GM08714 (cell line): ENCODE data around the gene CCL14.

ENCODE experiments used
- H3K4me3 ChIP-seq: fragments of 200-500 bp; sonication (Bioruptor generic); 2 replicates; pipeline ENCODE4 v1.5.1; 2014; ENCODE audit warnings: mild to moderate bottlenecking, low read length, inconsistent platforms
- ZNF274 ChIP-seq: IDR thresholded peaks from 2 replicates; pipeline ENCODE4 v1.6.1; 2012; ENCODE audit warnings: mild to moderate bottlenecking, low read depth, low read length

The CCL14 gene

DNA sequence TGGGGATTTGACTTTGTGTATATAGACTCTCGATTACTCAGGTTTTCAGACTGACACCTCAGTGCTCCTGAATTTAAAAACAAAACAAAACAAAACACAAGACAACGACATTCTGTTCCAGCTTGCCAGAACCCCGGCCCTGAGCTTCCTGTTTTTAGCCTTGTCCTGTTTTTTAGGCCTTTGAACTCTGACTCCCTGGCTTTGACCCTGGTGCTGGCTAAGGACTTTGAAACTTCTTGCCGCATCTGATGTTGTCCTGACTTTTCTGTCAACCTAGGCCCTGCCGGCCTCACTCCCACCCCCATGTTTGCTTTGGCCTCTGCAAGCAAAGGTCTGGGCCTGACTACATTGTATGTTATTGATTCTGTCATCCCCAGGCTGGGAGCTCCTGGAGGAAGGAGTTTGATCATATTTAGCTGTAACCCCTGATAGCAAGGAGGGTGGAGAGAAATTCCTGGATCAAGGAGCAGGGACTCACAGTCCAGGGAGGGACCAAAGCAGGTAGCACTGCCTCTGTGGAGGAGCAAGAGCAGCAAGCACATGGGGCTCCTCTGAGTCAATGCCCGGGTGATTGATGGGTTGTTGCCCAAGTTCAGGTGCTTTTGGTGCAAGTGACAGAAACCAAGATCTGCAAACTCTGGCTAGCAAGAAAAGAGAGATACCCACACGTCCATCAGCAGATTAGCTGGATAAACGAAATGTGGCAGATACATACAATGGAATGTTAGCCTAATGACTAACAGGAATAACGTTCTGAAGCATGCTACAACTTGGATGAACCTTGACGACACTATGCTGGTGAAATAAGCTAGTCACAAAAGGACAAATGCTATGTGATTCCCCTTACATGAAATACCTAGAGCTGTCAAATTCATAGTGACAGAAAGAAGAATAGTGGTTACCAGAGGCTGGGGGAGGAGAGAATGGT lies 12.9 kb downstream of the CCL14 start:
- no peak overlapping the region for H3K4me3 ChIP-seq
- no peak for TF ChIP-seq ZNF274

DNA sequence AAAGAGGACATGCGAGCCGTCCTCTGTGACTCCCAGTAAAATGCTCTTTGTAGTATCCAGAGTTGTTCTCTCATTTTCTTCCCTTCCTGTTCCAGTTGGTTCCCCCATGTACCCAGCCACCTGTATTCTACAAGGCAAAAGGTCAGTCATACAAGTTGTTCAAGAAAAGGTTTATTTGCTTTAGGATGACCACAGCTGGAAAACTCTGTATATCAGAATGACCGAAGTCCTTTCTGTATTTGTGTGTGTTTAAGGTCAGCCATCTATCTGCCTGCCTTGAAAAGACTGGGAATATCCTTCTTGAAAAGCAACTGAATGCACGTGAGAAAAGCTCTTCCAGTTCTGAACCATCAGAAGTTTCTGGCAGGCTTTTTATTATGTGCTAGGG lies 13.6 kb downstream of the CCL14 start:
- TF ChIP-seq ZNF274 = no peak
- H3K4me3 ChIP-seq = no peak overlapping the region

DNA sequence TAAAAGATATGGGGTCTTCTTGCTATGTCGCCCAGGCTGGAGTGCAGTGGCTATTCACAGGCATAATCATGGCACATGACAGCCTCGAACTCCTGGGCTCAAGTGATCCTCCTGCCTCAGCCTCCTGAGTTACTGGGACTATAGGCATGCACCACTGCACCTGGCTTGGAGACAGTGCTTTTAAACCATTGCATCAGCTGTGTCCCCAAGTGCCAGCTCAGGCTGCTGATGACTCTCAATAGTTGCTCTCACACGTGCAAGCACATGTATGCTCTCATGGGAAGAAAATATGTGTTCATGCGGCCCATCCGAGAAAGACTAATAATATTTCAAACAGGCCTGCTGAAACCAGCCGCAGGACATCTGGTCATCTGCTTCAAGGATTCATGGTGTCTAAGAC lies 14.0 kb downstream of the CCL14 start:
- no peak overlapping the region for H3K4me3 ChIP-seq
- no peak for TF ChIP-seq ZNF274

DNA sequence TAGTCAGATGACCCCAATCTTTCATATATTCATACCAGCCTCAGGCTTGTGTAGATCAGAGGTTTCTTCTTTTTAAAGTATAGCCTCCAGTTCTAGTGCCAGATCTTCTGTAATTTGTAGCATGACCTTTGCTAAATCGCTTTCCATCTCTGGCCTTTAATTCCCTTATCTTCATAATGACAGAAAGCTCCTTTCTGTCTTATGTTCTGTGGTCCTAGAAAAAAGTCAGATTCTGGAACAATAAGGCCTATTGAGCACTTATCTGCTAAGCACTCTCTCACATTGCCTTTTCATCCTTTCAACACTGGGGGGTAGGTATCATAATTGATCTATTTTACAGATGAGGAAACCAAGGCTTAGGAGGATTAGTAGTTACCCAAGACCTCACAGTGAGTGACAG lies 14.5 kb downstream of the CCL14 start:
- no peak overlapping the region for H3K4me3 ChIP-seq
- no peak for TF ChIP-seq ZNF274

DNA sequence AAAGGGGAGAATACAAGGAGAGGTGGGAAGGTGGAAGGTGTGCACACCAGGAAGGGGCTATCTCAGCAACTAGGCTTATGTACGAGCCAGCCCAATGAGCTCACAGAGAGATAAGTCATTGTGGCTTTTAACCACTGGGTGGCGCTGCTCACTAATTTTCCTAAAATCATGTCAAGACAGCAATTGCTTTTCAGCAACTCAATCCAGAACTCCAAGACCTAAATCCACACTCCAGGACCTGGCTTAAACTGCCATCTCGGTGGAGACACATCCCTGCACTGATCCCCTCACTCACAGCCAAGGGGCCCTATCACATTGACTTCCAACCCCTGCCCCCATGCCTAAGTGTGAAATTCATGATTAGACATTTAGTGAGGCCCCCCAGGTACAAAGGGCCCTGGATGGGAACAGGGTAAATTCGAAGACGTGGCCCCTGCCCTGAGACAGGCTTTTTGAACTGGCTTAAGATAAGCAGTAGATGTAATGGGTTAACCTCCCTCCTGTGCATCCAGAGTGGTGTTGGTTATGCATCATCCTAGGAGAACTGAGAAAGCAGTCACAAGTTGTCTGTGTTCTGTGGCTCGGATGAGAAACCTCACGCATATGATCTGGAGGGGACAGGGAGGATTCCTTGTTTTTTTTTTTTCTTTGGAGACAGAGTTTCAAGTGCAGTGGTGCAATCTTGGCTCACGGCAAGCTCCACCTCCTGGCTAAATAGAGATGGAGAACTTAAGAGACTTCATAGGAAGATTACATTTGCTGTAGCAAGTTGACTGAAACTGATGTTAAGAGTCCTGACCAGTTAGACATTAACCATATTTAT lies 16.8 kb downstream of the CCL14 start:
- TF ChIP-seq ZNF274 = no peak
- H3K4me3 ChIP-seq = no peak overlapping the region

DNA sequence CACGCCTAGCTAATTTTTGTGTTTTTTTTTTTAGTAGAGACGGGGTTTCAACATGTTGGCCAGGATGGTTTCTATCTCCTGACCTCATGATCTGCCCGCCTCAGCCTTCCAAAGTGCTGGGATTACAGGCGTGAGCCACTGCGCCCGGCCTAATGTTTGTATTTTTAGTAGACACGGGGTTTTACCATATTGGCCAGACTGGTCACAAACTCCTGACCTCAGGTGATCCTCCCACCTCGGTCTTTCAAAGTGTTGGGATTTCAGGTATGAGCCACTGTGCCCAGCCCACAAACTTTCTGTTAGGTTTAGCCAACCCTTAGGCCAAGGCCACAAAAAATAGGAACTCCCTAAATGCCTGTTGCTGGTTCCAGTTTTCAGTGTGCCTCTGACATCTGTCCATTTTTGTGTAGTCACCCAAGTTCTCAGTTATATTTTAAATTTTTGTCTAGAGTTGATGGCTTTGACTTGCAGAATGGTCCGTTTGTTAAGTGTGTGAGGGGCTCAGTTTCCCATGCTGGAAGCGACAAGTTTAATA lies 17.9 kb downstream of the CCL14 start:
- no peak for TF ChIP-seq ZNF274
- no peak overlapping the region for H3K4me3 ChIP-seq

DNA sequence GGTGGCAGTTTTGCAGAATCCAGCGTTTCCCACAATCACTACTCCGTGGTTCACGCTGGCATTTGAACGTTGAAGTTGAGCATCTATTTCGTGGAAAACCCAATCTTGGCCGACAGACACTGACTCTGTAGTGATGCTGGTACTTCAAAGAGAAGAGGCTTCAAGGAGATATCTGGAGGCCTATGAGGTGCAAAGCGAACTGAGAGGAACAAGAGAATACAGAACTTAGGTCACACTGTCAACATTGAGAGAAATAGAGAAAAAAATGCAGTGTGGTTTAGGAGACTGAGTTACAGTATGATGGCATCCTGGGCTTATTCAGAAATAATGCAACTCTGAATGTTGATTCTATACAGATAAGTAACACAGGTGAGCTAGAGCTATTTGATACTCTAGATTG lies 21.3 kb downstream of the CCL14 start:
- TF ChIP-seq ZNF274 = no peak
- H3K4me3 ChIP-seq = no peak overlapping the region

DNA sequence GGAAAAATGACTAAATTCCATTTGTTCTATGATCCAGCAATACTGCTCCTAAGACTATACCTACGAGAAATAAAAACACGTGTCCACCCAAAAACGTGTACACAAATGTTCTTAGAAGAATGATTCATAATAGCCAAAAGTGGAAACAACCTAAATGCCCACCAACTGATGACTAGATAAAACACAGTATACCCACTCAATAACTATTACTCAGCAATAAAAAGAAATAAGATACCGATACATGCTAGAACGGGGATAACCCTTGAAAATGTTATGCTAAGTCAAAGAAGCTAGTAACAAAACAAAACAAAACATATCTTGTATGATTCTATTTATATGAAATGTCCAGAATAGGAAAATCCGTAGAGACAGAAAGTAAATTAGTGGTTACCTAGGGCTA lies 22.9 kb downstream of the CCL14 start:
- TF ChIP-seq ZNF274 = no peak
- no peak overlapping the region for H3K4me3 ChIP-seq

DNA sequence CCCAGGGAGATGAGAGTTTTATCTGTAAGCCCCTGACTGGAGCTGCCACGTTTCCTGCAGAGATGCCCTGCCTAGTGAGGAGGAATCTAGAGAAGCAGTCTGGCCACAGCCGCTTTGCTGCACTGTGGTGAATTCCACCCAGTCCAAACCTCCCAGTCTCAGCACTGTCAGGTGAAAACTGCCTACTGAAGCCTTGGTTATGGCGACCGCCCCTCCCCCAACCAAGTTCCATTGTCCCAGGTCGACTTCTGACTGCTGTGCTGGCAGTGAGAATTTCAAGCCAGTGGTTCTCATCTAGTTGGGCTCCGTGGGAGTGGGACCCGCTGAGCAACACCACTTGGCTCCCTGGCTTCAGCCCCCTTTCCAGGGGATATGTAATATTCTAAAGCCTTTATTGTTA lies 32.8 kb downstream of the CCL14 start:
- no peak for TF ChIP-seq ZNF274
- no peak overlapping the region for H3K4me3 ChIP-seq

DNA sequence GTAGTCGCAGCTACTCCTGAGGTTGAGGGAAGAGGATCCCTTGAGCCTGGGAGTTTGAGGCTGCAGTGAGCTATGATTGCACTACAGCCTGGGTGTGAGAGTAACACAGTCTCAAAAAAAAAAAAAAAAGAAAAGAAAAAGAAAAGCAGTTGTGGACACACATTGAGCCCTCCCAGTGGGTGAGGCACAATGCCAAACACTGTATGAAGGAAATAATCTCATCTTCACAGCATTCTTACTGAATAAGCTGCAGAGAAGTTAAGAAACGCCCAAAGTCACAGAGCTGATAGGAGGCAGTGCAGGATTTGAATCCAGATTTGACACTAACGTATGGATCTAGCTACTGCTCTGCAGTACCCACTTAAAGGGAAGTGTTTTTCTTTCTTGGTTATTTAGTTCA lies 37.1 kb downstream of the CCL14 start:
- no peak overlapping the region for H3K4me3 ChIP-seq
- TF ChIP-seq ZNF274 = no peak

DNA sequence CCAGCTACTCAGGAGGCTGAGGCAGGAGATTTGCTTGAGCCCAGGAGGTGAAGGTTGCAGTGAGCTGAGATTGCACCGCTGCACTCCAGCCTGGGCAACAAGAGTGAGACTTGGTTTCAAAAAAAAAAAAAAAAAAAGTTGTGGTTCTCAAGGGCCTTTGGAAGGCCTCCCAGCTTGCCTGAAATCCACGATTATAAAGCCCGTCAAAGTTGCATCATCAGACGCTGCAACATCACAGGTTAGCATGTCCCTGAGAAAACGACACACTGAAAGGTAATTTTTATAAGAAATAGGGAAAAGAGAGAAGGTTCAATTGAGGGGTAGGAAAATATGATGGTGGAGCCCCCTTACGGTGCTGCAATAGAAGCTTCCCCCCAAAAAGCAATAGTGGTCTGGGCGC lies 38.4 kb downstream of the CCL14 start:
- no peak for TF ChIP-seq ZNF274
- no peak overlapping the region for H3K4me3 ChIP-seq

DNA sequence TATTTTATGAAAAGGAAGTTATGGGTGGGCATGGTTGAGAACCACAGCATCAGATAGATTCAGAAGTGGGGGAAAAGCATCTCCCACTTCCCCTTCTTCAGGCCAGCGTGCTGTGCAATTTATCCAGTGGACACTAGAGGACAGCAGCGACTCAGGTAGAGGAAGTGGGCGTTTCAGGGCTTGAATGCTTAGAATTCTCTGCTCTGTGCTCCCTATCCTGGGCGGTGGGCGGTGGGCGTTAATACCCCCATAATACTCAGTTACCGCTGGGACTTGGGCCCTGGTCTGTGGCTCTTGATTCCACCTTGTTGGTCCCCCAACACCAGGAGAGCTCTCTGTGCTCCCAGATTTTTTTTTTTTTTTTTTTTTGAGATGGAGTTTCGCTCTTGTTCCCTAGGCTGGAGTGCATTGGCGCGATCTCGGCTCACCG lies 39.4 kb downstream of the CCL14 start:
- no peak overlapping the region for H3K4me3 ChIP-seq
- no peak for TF ChIP-seq ZNF274

DNA sequence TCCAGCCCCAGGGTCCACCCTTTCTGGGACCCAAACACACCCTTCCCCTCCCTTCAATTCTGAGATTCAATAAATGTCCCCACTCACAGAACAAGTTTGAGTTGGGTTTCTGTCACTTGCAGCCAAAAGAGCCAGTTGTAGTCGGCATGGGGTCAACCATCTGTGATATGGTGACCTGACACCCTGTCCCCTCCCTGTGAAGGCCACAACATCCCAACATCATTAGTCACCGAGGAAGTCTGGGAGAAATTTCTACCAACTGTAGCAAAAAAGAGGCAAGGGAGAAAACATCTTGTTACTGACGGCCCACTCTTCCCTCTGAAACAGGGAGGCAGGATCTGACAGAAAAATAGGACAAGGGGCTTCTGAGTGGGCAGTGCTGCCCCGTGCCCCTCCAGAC lies 42.4 kb downstream of the CCL14 start:
- no peak for TF ChIP-seq ZNF274

DNA sequence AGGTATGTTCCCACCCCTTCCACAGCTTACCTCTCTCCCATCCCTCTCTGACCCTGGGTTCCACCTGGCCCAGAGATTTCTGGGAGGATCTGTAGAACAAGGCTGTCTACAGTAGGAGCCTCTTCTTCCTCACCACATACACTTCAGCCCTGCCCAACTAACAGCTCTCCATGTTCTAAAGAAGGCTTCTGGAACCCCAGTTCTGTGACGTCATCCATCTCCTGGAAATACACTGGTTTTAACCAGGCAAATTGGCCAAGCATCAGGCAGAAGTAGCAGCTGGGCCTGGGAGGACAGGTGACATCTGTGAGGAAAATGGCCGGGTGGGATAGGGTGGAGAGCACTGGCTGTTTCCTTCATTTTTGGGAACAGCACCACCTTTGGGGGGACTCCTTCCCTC lies 43.0 kb downstream of the CCL14 start, which contains the start of gene LYZL6:
Gene LYZL6 (minus strand): TSS at position 177 of the 400 bp plus-strand sequence. CDS start 4,357 bp downstream, outside the sequence.
- TF ChIP-seq ZNF274 = no peak
- no peak within 1 kb of the TSS for H3K4me3 ChIP-seq

More for the DNA sequence above, 42.4 kb downstream of the CCL14 start:
- H3K4me3 ChIP-seq = no peak overlapping the region
